K562 treated with DMSO at 1 percent for 48 hours (cell line): Measurements from ENCODE around the gene PYDC1. TPM values are rescaled to one million over a fixed set of nuclear protein-coding genes. Genes with fewer than 3 reads are reported as not detected.

Experiments
- total RNA-seq: library from RNA; unstranded; fragments of 300-600 nt; gene quantifications from 2 replicates; pipeline ENCODE4 v1.2.3, GENCODE V29; 2022; ENCODE audit warnings: low replicate concordance; ENCODE audit errors: extremely low read depth

The PYDC1 gene
- not detected in 2 replicates for total RNA-seq

GRCh38 chr16:31216422-31217135, at the start of gene PYDC1:
Gene PYDC1, minus strand, starts transcription at chr16:31217135. Its CDS starts 107 bp downstream, at chr16:31217028.

GRCh38 chr16:31213877-31214707, 2.8 kb downstream of the PYDC1 start, which contains the start of gene TRIM72:
Gene TRIM72, plus strand, starts transcription at chr16:31214119. Its CDS starts 620 bp downstream, at chr16:31214739.

GRCh38 chr16:31202414-31203375, 14.2 kb downstream of the PYDC1 start, which contains the start of gene PYCARD:
Gene PYCARD, minus strand, starts transcription at chr16:31202760. Its CDS starts 70 bp downstream, at chr16:31202690.

GRCh38 chr16:31179747-31180459, 37.0 kb downstream of the PYDC1 start, which contains the start of gene FUS:
Gene FUS, plus strand, starts transcription at chr16:31180139. Its CDS starts 76 bp downstream, at chr16:31180215.

Other genes with a start within 250 kb of the PYDC1 start
- not detected in 2 replicates for gene HSD3B7, start 231.9 kb downstream of the PYDC1 start, total RNA-seq
- not detected in 2 replicates for gene STX1B, start 206.5 kb downstream of the PYDC1 start, total RNA-seq
- not detected in 2 replicates for gene STX4, start 183.6 kb downstream of the PYDC1 start, total RNA-seq
- not detected in 2 replicates for gene ZNF668, start 142.9 kb downstream of the PYDC1 start, total RNA-seq
- not detected in 2 replicates for gene ZNF646, start 142.7 kb downstream of the PYDC1 start, total RNA-seq
- gene PRSS53, start 128.2 kb downstream of the PYDC1 start, total RNA-seq, result not detected in 2 replicates
- not detected in 2 replicates for gene VKORC1, start 122.3 kb downstream of the PYDC1 start, total RNA-seq
- not detected in 2 replicates for gene BCKDK, start 108.7 kb downstream of the PYDC1 start, total RNA-seq
- gene KAT8, start 99.5 kb downstream of the PYDC1 start, total RNA-seq, result not detected in 2 replicates
- gene PRSS8, start 81.4 kb downstream of the PYDC1 start, total RNA-seq, result not detected in 2 replicates
- not detected in 2 replicates for gene PRSS36, start 67.1 kb downstream of the PYDC1 start, total RNA-seq
- not detected in 2 replicates for gene FUS, start 37.0 kb downstream of the PYDC1 start, total RNA-seq
- gene PYCARD, start 14.4 kb downstream of the PYDC1 start, total RNA-seq, result not detected in 2 replicates
- gene TRIM72, start 3.0 kb downstream of the PYDC1 start, total RNA-seq, result not detected in 2 replicates
- not detected in 2 replicates for gene ITGAM, start 42.8 kb upstream of the PYDC1 start, total RNA-seq
- not detected in 2 replicates for gene ITGAX, start 138.0 kb upstream of the PYDC1 start, total RNA-seq
- not detected in 2 replicates for gene ITGAD, start 176.2 kb upstream of the PYDC1 start, total RNA-seq
- not detected in 2 replicates for gene COX6A2, start 211.2 kb upstream of the PYDC1 start, total RNA-seq
- not detected in 2 replicates for gene ZNF843, start 225.7 kb upstream of the PYDC1 start, total RNA-seq
- gene ARMC5, start 242.4 kb upstream of the PYDC1 start, total RNA-seq, result not detected in 2 replicates